Lung (tissue), 12 donors: Measurements from ENCODE around the gene STEAP4. TPM values are rescaled to one million over a fixed set of nuclear protein-coding genes. Genes with fewer than 3 reads are reported as not detected.

Experiments
- ATAC-seq: fragments of 200-7000 bp; cut with Tn5 transposase; one replicate; pipeline ENCODE4 v1.9.1; 2020; ENCODE audit warnings: moderate number of reproducible peaks; ENCODE audit not compliant: insufficient read depth, low FRiP score
- DNase-seq, 3 donors: peaks; one replicate each; pipeline ENCODE4 v3.0.0-alpha.2; 2013 to 2017
- H3K27ac ChIP-seq, 2 donors: one replicate each; pipeline ENCODE4 v1.5.1; 2013; ENCODE audit warnings: mild to moderate bottlenecking in 2 of 2, moderate library complexity in 2 of 2, control low read depth in 1 of 2, inconsistent platforms in 1 of 2, low read depth in 1 of 2, low read length in 1 of 2
- H3K27me3 ChIP-seq, 3 donors: one replicate each; pipeline ENCODE4 v1.5.1; 2013; ENCODE audit warnings: low read length in 2 of 3; ENCODE audit not compliant: control insufficient read depth in 3 of 3, insufficient read depth in 3 of 3
- H3K36me3 ChIP-seq, 4 donors: one replicate each; pipeline ENCODE4 v1.5.1; 2013; ENCODE audit warnings: low read length in 4 of 4, mild to moderate bottlenecking in 1 of 4, moderate library complexity in 1 of 4; ENCODE audit not compliant: control insufficient read depth in 4 of 4, insufficient read depth in 4 of 4
- H3K4me1 ChIP-seq, 5 donors: one replicate each; pipeline ENCODE4 v1.5.1; 2013; ENCODE audit warnings: low read length in 5 of 5, mild to moderate bottlenecking in 2 of 5, moderate library complexity in 1 of 5; ENCODE audit not compliant: control insufficient read depth in 5 of 5, insufficient read depth in 5 of 5
- H3K4me3 ChIP-seq: one replicate; pipeline ENCODE4 v1.5.1; 2013; ENCODE audit warnings: mild to moderate bottlenecking, control low read depth, moderate library complexity
- H3K9ac ChIP-seq, 2 donors: one replicate each; pipeline ENCODE4 v1.5.1; 2013; ENCODE audit warnings: low read length in 2 of 2, control low read depth in 1 of 2; ENCODE audit not compliant: insufficient read depth in 1 of 2
- H3K9me3 ChIP-seq, 4 donors: one replicate each; pipeline ENCODE4 v1.5.1; 2013; ENCODE audit warnings: low read length in 3 of 4, mild to moderate bottlenecking in 1 of 4, moderate library complexity in 1 of 4; ENCODE audit not compliant: control insufficient read depth in 4 of 4, insufficient read depth in 3 of 4
- CTCF ChIP-seq: IDR thresholded peaks from 2 replicates; pipeline ENCODE4 v1.5.1; 2012; ENCODE audit warnings: mild to moderate bottlenecking; ENCODE audit errors: control extremely low read depth, extremely low read depth
- WGBS, 2 donors: extraction: QIAGEN DNeasy Blood & Tissue Kit; methylation state at CpG; one replicate each; pipeline ENCODE4 v1.1.7; 2013; 5-methylcytosine and 5-hydroxymethylcytosine counted together
- polyA plus RNA-seq, 2 donors: library from polyadenylated mRNA; stranded (reverse); fragments of 200-250 nt; gene quantifications; one replicate each; pipeline ENCODE4 v1.2.1, GENCODE V29; 2013
- total RNA-seq, 2 donors: library from RNA; depleted of rRNA in 1 of 2; stranded (reverse); fragments of >200 nt in 1 of 2; gene quantifications; one replicate each; pipeline ENCODE4 v1.2.1, GENCODE V29; 2014 to 2021
- donor health status: control.
- donor health status: control.
- donor health status: Bipolar disorder and iron deficiency.
- donor health status: healthy.
- donor health status: DM: yes; HTN: yes; CAD: no.

Gene STEAP4
- total and polyA plus RNA-seq, 4 donors: 17.1 to 108 (median 58.8) TPM

DNA sequence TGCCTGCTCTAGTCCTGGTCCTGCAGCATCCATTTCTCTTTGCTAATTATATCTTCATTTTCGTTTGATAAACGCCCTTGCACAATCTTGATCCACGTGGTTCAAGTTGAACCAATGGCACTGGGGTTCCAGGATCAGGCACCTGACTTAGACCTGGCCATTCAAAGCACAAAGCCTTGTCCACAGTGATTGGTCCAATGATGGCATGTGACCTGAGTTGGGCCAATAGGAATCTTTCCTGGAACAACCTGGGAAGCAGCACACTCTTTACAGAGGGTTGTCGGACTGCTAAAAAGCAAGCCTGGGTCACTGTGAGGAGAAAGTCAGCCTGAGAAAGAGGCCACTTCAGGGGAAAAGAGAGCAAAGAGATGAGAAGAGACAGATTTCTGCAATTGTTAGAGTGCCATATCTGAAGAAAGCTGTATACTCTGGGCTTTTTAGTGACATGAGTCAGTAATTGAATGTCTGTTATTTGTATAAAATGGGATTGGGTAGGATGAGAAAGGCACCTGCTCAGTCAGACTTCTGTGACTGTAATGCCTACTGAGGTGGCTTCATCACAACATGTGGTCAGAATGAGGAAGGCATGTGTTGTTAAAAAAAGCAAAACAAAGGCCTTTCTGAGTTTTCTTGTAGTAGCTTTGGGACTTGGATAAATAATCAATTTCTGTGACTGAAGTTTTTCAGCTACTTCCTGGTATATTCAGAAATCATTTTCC is 4.4 kb upstream of the STEAP4 start:
- Histone ChIP-seq H3K27me3 (no peaks in the 10 kb centered on the region), H3K9ac (no peak overlapping the region), H3K27ac (no peak overlapping the region), H3K9me3 (no peaks in the 10 kb centered on the region), H3K4me1 (peaks cover 0 to 16% (median 5%) of the 10 kb centered on the region in 5 donors), H3K4me3 (no peak overlapping the region), H3K36me3 (no peaks in the 10 kb centered on the region)
- ATAC-seq: no peak
- no peak for DNase-seq
- no peak for TF ChIP-seq CTCF
- WGBS, 2 donors: 86 to 90% methylated on average over 4 of the region's 4 CpGs

DNA sequence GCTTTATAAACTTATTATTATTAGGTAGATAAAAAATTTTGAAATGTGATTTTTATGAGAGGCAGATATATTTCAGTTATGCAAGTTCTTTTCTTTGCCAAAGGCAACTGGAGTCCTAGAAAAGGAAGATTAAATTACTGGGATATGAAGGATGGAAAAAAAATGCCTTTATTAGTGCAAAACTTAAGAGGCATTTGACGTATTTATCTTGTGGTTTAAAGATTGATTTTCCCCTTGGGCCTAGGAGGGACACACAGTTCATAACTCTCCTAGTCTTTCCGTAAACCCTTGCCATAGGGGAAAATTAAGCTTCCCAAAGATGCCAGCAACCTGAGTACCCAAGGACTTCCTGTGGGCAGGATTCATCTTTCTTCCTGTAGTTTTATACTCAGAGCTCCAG is 3.1 kb upstream of the STEAP4 start:
- H3K4me1 ChIP-seq: peaks cover 0 to 16% (median 5%) of the 10 kb centered on the region in 5 donors
- H3K4me3 ChIP-seq: no peak overlapping the region
- H3K36me3 ChIP-seq: no peaks in the 10 kb centered on the region
- ATAC-seq (no peak), DNase-seq (no peak)
- 71 to 86% methylated on average over 2 of the region's 2 CpGs for WGBS, 2 donors
- H3K9me3 ChIP-seq: no peaks in the 10 kb centered on the region
- H3K9ac ChIP-seq: no peak overlapping the region
- peaks cover 0 to 3% (median 0%) of the 10 kb centered on the region in 3 donors for H3K27me3 ChIP-seq
- no peak for TF ChIP-seq CTCF
- no peak overlapping the region for H3K27ac ChIP-seq

DNA sequence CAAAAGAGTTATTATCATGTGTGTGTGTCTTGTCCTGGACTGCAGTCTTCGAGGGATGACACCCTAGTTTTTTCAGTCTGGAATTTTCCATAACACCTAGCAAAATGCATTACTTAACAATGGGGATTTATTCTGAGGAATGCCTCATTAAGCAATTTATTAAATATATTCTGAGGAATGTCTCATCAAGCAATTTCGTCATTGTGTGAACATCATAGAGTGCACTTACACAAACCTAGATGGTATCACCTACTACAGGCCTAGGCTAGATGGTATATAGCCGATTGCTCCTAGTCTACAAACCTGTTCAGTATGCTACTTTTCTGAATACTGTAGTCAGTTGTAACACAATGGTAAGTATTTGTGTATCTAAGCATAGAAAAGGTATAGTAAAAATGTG is 1.1 kb upstream of the STEAP4 start:
- TF ChIP-seq CTCF: no peak
- Histone ChIP-seq H3K27ac (no peak overlapping the region), H3K27me3 (peaks cover 0 to 3% (median 0%) of the 10 kb centered on the region in 3 donors), H3K4me1 (peaks cover 0 to 16% (median 2%) of the 10 kb centered on the region in 5 donors), H3K36me3 (no peaks in the 10 kb centered on the region), H3K9me3 (no peaks in the 10 kb centered on the region), H3K4me3 (no peak overlapping the region), H3K9ac (no peak overlapping the region)
- DNase-seq (no peak), ATAC-seq (no peak)
- 94 to 97% methylated on average over 3 of the region's 3 CpGs for WGBS, 2 donors
